Uterus (tissue), 4 donors: ENCODE results near the gene HDAC4. TPM values are rescaled to one million over a fixed set of nuclear protein-coding genes. Genes with fewer than 3 reads are reported as not detected.

Experiments
- DNase-seq, 2 donors: peaks; one replicate each; pipeline ENCODE4 v3.0.0-alpha.2; 2019 to 2020
- H3K27ac ChIP-seq, 2 donors: fragments of 200-600 bp; sonication (generic); 1 replicate in 1 of 2; 2 replicates in 1 of 2; pipeline ENCODE4 v1.5.1; 2016 to 2018
- H3K27me3 ChIP-seq, 2 donors: fragments of 200-600 bp; sonication (generic); one replicate each; pipeline ENCODE4 v1.5.1; 2018 to 2019; ENCODE audit warnings: control low read depth in 1 of 2
- H3K36me3 ChIP-seq, 2 donors: fragments of 200-600 bp; sonication (generic); one replicate each; pipeline ENCODE4 v1.5.1; 2019; ENCODE audit warnings: control low read depth in 1 of 2
- H3K4me1 ChIP-seq, 2 donors: fragments of 200-600 bp; sonication (generic); one replicate each; pipeline ENCODE4 v1.5.1; 2018 to 2019; ENCODE audit warnings: control low read depth in 1 of 2
- H3K4me3 ChIP-seq, 2 donors: fragments of 200-600 bp; sonication (generic); 1 replicate in 1 of 2; 2 replicates in 1 of 2; pipeline ENCODE4 v1.5.1; 2018 to 2019; ENCODE audit warnings: mild to moderate bottlenecking in 1 of 2
- H3K9me3 ChIP-seq, 2 donors: fragments of 200-600 bp; sonication (generic); one replicate each; pipeline ENCODE4 v1.5.1; 2019; ENCODE audit warnings: control low read depth in 1 of 2
- POLR2A ChIP-seq, 2 donors: fragments of 450-650 bp; IDR thresholded peaks; one replicate each; pipeline ENCODE4 v1.6.1; 2016; ENCODE audit warnings: antibody characterized with exemption in 2 of 2, mild to moderate bottlenecking in 1 of 2, moderate library complexity in 1 of 2
- intact Hi-C: fragments of 100-400 bp; cut with DNase I; formaldehyde crosslinking; loops from one replicate; pipeline ENCODE4 v1.15.1; 2023; ENCODE audit warnings: low total_unique reads
- total RNA-seq, 4 donors: library from RNA; depleted of rRNA in 3 of 4; stranded (reverse); fragments of >200 nt in 3 of 4; gene quantifications; one replicate each; pipeline versions ENCODE4 v1.1.0 to v1.2.4, GENCODE V29; 2014 to 2023
- TF ChIP-seq, protein P1 (sequence below), 4 experiments: fragments of 200-600 bp in 2 of 4; fragments of 450-650 bp in 2 of 4; sonication (generic) in 2 of 4; IDR thresholded peaks; one replicate each; pipeline ENCODE4 v1.5.1; 2016 to 2019; ENCODE audit warnings: antibody characterized with exemption in 4 of 4, mild to moderate bottlenecking in 2 of 4, moderate library complexity in 1 of 4
- donor health status: DM: yes; HTN: yes; CAD: no.

HDAC4 gene
- total RNA-seq, 4 donors from 2014 or later, result 42.1 to 91.5 (median 73.4) TPM

DNA sequence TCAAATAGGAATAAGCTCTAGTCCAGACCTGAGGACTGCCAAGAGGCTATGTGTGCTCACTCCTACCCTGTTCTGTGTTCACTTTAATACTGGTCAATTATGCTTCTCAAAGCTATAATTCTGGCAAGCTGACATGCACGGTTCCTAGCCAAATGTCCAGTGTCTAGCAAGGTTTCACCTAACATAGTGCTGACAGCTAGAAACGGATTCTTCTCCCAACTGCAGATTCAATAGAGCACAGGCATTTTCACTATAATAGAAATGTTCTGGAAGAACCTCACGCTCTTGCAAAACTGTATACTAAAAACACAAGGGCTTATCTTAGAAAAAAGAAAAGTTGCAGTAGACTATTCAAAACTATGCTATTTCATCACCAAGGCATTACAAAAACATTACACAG lies 45.1 kb downstream of the HDAC4 start:
- Histone ChIP-seq H3K4me3 (no peak overlapping the region), H3K4me1 (peaks cover 0 to 4% of the 10 kb centered on the region in 2 donors), H3K36me3 (no peaks in the 10 kb centered on the region), H3K27ac (peak overlapping the region; percentile 77 to 91), H3K9me3 (no peaks in the 10 kb centered on the region), H3K27me3 (no peaks in the 10 kb centered on the region)
- no peak for TF ChIP-seq POLR2A (IDR thresholded peaks at IDR 0.05)
- TF ChIP-seq, protein P1, sequence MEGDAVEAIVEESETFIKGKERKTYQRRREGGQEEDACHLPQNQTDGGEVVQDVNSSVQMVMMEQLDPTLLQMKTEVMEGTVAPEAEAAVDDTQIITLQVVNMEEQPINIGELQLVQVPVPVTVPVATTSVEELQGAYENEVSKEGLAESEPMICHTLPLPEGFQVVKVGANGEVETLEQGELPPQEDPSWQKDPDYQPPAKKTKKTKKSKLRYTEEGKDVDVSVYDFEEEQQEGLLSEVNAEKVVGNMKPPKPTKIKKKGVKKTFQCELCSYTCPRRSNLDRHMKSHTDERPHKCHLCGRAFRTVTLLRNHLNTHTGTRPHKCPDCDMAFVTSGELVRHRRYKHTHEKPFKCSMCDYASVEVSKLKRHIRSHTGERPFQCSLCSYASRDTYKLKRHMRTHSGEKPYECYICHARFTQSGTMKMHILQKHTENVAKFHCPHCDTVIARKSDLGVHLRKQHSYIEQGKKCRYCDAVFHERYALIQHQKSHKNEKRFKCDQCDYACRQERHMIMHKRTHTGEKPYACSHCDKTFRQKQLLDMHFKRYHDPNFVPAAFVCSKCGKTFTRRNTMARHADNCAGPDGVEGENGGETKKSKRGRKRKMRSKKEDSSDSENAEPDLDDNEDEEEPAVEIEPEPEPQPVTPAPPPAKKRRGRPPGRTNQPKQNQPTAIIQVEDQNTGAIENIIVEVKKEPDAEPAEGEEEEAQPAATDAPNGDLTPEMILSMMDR (IDR thresholded peaks at IDR 0.05), result no peak
- intact Hi-C loops, result no loop called here
- peak; percentile 62 to 67 for DNase-seq

DNA sequence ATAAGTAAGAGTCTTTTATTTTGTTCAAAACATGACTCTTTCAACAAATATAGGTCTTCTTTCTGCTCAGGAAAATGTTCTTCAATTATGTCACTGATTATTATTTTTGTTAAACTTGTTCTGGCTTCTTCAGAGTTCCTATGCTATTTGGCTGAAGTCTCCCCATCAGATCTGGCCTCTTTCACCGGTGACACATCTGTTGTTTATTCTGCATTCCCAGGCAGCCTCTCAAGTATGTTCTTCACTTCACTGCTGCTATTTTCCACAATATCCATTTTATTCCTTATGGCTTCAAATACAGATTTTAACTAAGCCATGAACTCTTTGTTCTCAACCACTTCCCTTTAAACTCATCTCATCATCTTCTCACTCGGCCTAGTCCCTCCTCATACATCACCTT lies 45.7 kb downstream of the HDAC4 start:
- intact Hi-C loops, result no loop called here
- Histone ChIP-seq H3K9me3 (no peaks in the 10 kb centered on the region), H3K4me3 (no peak overlapping the region), H3K4me1 (peaks cover 0 to 4% of the 10 kb centered on the region in 2 donors), H3K36me3 (no peaks in the 10 kb centered on the region), H3K27ac (peak overlapping the region; percentile 77 to 91), H3K27me3 (no peaks in the 10 kb centered on the region)
- DNase-seq, result peak in 1 of 2 donors; percentile 73
- TF ChIP-seq, protein P1 (IDR thresholded peaks at IDR 0.05), result no peak
- no peak for TF ChIP-seq POLR2A (IDR thresholded peaks at IDR 0.05)

DNA sequence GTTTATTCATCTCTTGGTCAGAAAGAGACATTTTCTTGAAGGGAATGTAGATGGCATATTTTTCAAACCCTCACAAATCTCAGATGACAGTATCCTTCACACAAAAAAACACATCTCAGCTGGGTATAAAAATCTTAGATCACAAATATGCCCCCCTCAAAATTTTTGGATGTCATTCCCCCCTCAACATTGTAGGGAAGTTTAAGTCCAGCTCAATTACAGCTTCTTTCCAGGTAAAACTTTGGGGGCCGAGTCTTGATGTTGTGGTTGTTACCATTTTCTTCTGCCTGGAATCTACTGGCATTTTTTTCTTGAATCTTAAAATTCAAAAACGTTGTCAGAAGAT lies 46.1 kb downstream of the HDAC4 start:
- Histone ChIP-seq H3K4me1 (peaks cover 0 to 4% of the 10 kb centered on the region in 2 donors), H3K27ac (peak overlapping the region; percentile 77 to 91), H3K4me3 (no peak overlapping the region), H3K27me3 (no peaks in the 10 kb centered on the region), H3K9me3 (no peaks in the 10 kb centered on the region), H3K36me3 (no peaks in the 10 kb centered on the region)
- TF ChIP-seq, protein P1 (IDR thresholded peaks at IDR 0.05), result no peak
- no peak for TF ChIP-seq POLR2A (IDR thresholded peaks at IDR 0.05)
- intact Hi-C loops, result no loop called here
- peak in 1 of 2 donors; percentile 7 for DNase-seq

GRCh38 chr2:239354132-239354790 lies 46.6 kb downstream of the HDAC4 start:
- Histone ChIP-seq H3K9me3 (no peaks in the 10 kb centered on the region), H3K36me3 (no peaks in the 10 kb centered on the region), H3K4me3 (no peak overlapping the region), H3K27me3 (no peaks in the 10 kb centered on the region), H3K4me1 (peaks cover 2 to 3% of the 10 kb centered on the region in 2 donors), H3K27ac (peak overlapping the region; percentile 77 to 91)
- TF ChIP-seq, protein P1 (IDR thresholded peaks at IDR 0.05), result no peak
- TF ChIP-seq POLR2A (IDR thresholded peaks at IDR 0.05), result no peak
- intact Hi-C loops, result no loop called here
- DNase-seq, result peak in 1 of 2 donors; percentile 16

DNA sequence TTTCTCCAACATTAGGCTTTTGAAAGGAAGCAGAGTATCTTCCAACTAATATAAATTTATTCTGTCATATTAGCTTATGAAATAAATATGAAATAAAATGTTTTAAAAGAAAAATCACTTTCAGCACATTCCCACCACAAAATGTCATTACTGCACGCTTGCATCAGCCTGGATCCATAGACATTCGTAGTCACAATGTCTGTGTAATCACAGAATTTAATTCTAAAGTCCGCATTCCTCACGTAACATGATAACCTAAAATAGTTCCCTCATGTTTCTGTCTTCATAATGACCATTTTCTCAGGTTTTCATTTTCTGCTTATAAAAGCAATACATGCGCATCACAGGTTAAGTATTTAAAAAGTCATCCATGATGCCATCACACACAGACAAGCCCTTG lies 47.1 kb downstream of the HDAC4 start:
- H3K27ac ChIP-seq, result peak overlapping the region; percentile 77 to 91
- H3K36me3 ChIP-seq, result no peaks in the 10 kb centered on the region
- no peaks in the 10 kb centered on the region for H3K9me3 ChIP-seq
- H3K4me3 ChIP-seq, result no peak overlapping the region
- TF ChIP-seq, protein P1 (IDR thresholded peaks at IDR 0.05), result no peak
- TF ChIP-seq POLR2A (IDR thresholded peaks at IDR 0.05), result no peak
- intact Hi-C loops, result no loop called here
- no peaks in the 10 kb centered on the region for H3K27me3 ChIP-seq
- H3K4me1 ChIP-seq, result peaks cover 4 to 8% of the 10 kb centered on the region in 2 donors
- DNase-seq, result no peak
